ENCODE results near the gene DEFB131B.
"Not testable (repeated sequence)": the region's sequence is repeated elsewhere in the genome, so short reads cannot be mapped to it uniquely, and the experiment has no call there.

Gene DEFB131B, protein sequence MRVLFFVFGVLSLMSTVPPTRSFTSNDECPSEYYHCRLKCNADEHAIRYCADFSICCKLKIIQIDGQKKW

DNA sequence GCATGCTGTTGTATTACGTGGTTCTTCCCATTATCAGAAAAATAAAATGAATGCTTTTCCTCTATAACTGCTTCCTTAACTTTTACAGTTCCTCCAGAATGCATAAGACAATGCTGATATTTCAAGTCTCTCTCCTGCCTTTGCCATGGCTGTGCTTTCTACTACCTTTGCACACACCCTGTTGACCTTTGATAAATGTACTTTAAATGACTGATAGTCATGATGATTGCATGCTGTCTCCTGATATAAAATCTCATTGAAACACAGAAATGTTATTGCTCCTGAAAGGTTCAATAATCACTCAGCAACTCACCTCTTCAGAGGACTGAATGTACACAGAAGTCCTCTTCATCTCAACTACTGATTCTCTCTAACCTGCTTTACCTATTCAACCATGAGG, at the start of gene DEFB131B:
TSS of gene DEFB131B (plus strand) at position 395 of the 400 bp plus-strand sequence. CDS start at position 395, 0 bp downstream.
- DNase-seq, result not testable (repeated sequence)

DNA sequence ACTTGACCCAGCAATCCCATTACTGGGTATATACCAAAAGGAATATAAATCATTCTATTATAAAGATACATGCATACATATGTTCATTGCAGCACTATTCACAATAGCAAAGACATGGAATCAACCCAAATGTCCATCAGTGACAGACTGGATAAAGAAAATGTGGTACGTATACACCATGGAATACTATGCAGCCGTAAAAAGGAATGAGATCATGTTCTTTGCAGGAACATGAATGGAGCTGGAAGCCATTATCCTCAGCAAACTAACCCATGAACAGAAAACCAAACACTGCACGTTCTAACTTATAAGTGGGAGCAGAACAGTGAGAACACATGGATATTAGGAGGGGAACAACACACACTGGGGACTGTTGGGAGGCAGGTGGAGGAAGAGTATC, 49.0 kb upstream of the DEFB131B start:
- not testable (repeated sequence) for DNase-seq

DNA sequence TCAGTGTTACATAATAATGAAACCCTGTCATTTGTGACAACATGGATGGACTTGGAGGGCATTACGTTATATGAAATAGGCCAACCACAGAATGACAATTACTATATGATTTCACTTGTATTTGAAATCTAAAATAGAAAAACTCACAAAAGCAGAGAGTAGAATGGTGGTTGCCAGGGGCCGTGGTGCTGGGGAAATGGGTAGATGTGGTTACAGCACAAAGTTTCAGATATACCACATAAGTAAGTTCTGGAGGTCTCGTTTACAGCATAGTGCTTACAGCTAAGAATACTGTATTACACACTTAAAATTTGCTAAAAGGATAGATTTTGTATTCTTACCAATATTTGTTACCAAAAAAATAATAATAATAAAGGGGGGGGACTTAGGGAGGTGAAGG, 48.6 kb upstream of the DEFB131B start:
- not testable (repeated sequence) for DNase-seq

DNA sequence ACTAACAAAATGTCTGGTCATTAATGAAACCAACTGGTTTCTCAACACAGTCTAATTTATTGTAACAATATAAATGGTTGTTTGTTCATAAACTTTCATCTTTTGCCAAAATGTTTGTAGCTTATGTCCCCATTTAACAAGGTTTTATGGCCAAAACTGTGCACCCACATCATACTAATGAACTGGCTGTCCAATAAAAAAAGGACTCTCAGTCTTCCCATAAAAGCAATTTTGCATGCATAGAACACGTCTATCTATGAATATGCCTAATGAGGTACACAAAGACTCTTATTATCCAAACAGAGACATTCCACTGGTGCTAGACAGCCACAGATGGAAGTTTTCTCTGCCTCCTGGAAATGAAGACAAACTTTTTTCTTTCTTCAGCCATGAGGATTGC, 45.4 kb upstream of the DEFB131B start, which contains the start of gene DEFB108B:
TSS of gene DEFB108B (plus strand) at position 390 of the 400 bp plus-strand sequence. CDS start at position 390, 0 bp downstream.
- not testable (repeated sequence) for DNase-seq

DNA sequence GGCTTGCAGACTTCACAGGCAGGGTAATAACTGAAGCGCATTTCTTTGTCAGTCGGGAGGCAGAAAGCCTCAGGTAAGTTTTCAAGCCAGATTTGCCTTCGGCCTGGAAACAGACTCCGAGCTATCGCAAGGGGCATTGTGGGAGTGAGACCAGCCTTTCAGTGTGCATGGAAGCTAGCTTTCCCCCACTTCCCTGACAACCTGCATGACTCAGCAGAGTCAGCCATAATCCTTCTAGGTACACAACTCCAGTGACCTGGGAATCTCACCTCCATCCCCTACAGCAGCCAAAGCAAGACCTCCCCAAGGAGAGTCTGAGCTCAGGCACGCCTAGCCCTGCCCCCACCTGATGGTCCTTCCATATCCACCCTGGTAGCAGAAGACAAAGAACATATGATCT, 35.5 kb upstream of the DEFB131B start:
- not testable (repeated sequence) for DNase-seq

DNA sequence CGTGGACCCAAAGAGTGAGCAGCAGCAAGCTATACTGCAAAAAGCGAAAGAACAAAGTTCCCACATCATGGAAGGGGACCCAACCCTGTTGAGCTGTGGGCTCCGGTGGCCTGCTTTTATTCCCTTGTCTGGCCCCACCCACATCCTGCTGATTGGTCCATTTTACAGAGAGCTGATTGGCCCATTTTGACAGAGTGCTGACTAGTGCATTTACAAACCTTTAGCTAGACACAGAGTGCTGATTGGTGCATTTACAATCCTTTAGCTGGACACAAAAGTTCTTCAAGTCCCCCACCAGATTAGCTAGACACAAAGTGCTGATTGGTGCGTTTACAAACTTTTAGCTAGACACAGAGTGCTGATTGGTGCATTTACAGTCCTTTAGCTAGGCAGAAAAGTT, 34.9 kb upstream of the DEFB131B start:
- DNase-seq, result not testable (repeated sequence)

DNA sequence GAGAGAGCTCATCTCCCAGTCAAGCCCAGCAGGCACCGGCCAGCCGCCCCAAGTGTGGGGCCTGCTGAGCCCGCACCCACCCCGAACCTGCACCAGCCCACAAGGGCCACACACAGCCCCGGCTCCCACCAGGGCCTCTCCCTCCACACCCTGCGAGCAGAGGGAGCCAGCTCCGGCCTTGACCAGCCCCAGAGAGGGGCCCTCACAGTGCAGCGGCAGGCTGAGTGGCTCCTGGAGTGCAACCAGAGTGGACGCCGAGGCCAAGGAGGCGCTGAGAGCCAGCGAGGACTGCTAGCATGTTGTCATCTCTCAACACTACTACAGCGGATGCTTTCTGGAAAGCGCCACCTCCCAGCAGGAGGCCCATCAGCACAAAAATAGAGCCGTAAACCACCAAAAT, 34.4 kb upstream of the DEFB131B start:
- no peak for DNase-seq

DNA sequence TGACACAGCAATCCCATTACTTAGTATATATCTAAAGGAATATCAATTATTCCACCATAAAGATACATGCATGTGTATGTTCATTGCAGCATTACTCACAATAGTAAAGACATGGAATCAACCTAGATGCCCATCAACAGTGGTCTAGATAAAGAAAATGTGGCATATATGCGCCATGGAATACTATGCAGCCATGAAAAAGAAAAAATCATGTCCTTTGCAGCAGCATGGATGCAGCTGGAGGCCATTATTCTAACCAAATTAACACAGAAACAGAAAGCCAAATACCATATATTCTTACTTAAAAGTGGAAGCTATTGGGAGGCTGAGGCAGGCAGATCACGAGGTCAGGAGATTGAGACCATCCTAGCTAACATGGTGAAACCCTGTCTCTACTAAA, 24.4 kb upstream of the DEFB131B start:
- not testable (repeated sequence) for DNase-seq

DNA sequence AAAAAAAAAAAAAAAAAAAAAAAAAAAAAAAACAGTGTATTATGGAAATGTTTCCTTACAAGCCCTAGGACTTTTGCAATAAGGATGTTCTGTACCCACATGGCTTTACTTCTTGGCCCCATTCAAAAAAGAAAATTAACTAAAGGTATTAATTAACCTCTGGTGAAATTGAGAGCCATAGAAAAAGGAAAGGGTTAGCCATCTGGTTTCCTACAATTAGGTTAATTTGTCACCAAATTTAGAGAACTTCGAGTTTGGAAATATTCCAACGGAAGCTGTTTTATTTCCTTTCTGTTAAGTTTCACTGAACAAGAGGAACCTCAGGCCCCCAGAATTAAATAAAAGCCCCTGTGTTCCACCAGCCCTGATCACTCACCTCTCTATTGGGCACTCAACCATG, 22.4 kb upstream of the DEFB131B start:
- DNase-seq, result not testable (repeated sequence)

DNA sequence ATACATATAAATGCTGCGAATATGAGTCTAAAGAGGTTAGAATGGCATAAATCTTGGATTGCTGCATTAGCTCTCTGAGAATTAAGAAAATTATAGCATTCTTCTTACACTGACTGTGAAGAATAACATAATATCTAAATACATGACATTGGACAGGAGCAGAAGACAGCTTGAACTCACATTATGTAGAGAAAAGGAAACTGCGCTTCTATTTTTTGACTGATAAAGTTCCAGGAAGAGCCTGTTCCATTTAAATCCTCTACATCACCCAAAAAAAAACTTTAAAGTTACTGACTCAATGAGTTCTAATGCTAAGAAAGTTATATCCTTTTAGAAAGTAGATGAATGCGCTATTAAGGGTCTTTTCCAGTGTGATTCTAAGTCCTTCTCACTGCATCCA, 17.4 kb upstream of the DEFB131B start:
- not testable (repeated sequence) for DNase-seq

DNA sequence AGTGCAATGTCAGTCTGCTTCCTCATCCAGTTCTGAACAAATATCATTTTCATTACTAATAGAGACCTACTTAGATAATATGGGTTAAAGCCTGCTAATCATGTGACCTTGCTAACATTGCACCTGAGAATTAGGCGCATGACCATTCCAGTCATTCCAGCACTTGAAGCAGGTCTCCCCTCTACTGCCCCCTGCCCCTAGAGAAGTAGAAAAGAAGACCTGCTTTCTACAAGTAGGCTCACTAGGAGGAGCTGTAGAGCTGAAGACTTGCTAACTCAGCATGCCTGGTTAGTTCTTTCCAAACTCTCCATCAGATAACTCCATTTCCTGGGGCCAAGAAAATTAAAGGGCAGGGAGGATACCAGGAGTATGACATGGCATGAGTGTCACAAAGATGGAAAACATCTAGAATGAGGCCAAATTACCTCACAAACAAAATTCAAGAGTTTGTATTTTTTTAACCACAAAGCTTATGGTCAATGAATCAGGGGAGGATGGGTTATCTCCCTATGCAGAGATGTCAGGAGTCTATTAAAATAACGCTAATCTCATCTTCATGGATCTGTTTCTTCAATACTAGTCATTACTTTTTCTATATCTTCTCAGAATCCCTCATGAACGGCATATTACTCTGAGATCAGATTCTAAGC, 14.2 kb upstream of the DEFB131B start:
- DNase-seq, result not testable (repeated sequence)

DNA sequence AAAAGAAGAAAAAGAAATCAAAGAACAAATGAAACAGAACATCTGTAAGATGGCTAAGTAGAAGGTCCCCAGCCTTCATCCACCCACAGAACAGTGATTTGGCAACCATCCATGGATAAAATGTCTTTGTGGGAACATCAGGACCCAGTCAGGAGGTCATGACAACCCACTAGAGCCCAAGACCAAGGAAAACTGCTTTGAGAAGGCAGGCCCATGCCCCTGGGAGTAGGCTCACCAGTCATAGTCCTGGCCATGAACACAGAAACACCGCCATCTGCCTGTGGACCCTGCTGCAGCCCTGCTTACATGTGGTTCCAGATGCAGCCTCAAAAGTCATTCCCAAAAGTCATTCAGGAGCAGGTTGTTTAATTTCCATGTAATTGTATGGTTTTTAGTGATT, 11.0 kb upstream of the DEFB131B start:
- not testable (repeated sequence) for DNase-seq

DNA sequence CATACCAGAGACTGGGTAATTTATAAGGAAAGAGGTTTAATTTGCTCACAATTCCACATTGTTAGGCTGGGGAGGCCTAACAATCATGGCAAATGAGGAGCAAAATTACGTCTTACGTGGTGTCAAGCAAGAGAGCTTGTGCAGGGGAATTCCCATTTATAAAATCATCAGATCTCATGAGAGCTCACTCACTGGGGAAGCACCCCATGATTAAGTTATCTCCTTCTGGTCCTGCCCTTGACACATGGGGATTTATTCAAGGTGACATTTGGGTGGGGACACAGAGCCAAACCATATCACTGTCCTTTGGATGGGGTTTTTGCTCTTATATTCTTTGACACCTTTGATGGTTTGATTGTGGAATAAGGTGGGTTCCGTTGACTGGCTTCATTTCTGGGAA, 8.3 kb upstream of the DEFB131B start:
- DNase-seq, result not testable (repeated sequence)

DNA sequence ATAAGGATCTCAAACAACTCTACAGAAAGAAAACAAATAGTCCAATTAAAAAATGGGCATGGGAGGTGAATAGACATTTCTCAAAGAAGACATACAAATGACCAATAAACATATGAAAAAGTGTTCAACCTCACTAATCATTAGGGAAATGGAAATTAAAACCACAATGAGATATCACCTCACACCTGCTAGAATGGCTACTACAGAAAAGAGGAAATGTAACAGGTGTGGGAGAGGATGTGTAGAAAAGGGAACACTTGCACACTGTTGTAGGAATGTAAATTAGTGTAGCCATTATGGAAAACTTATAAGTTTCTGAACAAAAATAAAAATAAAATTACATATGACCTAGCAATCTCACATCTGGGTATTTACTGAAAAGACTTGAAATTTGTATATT, 7.6 kb upstream of the DEFB131B start:
- not testable (repeated sequence) for DNase-seq

DNA sequence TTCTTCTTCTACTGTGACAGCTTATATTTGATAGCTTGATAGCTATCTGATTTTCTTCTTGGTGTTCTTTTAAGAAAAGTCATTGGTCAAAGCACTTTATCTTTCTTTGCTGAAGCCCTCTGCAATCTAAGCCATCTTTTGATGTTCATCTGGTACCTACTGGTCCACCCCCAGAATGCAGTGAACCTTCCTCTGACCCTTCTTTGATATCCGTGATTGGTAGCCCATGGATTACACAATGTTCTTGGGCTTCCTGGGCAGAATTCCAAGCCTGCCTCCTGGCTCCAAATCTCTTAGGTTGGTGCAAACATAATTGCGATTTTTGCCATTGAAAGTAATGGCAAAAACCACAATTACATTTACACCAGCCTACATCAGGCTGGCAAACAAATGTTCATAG, 2.0 kb upstream of the DEFB131B start:
- DNase-seq, result not testable (repeated sequence)

DNA sequence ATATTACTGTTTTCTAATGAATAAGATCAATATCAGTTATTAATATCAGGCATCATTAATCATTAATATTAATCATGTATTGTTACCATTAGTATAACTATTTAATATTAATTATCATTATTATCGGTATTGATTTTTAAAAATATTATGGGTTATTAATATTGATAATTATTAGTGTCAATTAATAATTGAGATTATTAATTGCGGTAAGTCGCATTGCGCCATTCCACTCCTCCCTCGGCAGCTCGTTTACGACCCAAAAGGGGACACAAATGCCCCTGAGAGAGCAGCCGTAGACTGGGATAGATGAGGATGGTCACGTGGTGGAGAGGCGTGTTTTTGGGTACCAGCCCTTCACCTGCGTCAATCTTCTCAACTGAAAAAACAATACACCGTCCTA, 7.6 kb downstream of the DEFB131B start:
- not testable (repeated sequence) for DNase-seq

DNA sequence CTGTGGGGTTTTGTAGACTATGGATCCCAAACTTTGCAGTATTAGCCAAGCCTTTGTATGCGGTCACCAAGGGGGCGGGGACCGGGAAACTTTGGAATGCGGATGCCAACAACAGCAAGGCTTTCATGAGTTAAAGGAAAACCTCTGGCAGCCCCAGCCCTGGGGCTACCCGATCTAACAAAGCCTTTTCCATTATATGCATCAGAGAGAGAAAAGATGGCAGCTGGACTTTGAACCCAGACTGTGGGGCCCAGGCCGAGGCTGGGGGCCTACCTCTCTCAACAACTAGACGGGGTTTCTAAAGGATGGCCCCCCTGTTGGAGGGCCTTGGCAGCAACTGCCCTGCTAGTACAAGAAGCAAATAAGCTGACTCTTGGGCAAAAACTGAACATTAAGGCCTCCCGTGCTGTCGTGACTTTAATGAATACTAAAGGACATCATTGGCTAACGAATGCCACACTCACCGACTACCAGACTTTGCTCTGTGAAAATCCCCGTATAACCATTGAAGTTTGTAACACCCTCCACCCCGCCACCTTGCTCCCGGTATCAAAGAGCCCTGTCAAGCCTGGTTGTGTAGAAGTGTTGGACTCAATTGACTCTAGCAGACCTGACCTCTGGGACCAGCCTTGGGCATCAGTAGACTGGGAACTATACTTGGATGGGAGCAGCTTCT, 10.2 kb downstream of the DEFB131B start:
- not testable (repeated sequence) for DNase-seq

DNA sequence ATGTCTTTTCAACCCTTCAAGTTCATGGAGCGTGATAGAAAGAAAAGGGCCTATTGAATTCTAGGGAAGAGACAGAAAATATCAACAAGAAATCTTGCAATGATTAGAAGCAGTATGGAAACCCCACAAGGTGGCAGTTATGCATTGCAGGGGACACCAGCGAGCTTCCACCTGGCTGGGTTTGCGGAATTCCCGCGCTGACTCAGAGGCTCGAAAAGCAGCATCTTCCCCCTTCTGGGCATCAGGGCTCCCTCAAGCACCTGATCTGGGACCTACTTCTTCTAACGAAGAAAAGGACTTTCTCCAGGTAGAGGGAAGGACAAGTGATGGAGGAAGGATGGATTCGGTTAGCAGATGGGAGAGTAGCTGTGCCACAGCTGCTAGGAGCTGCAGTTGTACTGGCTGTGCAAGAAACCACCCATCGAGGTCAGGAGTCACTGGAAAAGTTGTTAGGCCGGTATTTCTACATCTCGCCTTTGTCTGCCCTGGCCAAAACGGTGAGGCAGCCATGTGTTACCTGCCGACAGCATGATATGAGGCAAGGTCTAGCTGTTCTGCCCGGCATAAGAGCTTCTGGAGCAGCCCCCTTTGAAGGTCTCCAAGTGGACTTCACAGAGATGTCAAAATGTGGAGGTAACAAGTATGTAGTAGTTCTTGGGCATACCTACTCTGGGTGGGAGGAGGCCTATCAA, 11.1 kb downstream of the DEFB131B start:
- DNase-seq, result not testable (repeated sequence)

DNA sequence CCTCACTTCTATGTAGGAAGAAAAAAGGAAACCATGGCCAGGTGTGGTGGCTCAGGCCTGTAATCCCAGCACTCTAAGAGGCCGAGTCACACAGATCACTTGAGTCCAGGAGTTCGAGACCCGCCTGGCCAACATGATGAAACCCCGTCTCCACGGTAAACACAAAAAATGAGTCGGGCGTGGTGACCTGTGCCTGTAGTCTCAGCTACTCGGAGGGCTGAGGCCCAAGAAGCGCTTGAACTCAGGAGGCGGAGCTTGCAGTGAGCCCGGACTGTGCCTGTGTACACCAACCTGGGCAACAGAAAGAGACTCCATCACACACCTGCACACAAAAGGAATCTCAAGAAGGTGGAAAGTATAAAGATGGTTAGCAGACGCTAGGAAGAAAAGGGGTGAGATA, 17.7 kb downstream of the DEFB131B start:
- no peak for DNase-seq

DNA sequence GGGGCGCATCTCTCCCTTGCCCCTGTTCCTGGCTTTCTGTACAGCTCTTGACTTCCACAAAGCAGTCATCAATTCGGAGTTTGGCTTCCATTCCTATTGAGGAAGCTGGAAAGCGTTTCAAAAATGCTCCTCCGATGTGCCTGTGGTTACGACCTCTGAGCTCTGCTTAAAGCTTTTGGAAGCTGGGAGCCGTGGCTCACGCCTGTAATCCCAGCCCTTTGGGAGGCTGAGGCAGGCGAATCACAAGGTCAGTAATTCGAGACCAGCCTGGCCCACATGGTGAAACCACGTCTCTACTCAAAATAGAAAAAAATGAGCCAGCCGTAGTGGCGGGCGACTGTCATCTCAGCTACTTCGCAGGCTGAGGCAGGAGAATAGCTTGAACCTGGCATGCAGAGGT, 22.9 kb downstream of the DEFB131B start:
- DNase-seq, result not testable (repeated sequence)

DNA sequence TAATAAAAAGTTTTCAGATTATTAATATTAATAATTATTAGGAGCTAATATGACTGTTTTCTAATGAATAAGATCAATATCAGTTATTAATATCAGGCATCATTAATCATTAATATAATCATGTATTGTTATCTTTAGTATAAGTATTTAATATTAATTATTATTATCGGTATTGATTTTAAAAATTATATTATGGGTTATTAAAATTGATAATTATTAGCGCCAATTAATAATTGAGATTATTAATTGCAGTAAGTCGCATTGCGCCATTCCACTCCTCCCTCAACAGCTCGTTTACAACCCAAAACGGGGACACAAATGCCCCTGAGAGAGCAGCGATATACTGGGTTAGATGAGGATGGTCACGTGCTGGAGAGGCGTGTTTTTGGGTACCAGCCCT, 30.0 kb downstream of the DEFB131B start:
- DNase-seq, result no peak

DNA sequence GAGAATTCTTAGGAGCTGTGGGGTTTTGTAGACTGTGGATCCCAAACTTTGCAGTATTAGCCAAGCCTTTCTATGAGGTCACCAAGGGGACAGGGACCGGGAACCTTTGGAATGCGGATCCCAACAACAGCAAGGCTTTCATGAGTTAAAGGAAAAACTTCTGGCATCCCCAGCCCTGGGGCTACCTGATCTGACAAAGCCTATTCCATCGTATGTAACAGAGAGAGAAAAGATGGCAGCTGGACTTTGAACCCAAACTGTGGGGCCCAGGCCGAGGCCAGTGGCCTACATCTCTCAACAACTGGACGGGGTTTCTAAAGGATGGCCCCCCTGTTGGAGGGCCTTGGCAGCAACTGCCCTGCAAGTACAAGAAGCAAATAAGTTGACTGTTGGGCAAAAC, 32.5 kb downstream of the DEFB131B start:
- not testable (repeated sequence) for DNase-seq

DNA sequence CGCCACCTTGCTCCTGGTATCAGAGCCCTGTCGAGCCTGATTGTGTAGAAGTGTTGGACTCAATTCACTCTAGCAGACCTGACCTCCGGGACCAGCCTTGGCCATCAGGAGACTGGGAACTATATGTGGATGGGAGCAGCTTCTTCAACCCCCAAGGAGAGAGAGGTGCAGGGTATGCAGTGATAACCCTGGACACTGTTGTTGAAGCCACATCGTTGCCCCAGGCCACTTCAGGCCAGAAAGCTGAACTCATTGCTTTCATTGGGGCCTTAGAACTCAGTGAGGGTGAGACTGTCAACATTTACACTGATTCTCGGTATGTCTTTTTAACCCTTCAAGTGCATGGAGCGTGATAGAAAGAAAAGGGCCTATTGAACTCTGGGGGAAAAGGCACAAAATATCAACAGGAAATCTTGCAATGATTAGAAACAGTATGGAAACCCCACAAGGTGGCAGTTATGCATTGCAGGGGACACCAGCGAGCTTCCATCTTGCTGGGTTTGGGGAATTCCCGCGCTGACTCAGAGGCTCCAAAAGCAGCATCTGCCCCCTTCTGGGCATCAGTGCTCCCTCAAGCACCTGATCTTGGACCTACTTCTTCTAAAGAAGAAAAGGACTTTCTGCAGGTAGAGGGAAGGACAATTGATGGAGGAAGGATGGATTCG, 33.2 kb downstream of the DEFB131B start:
- DNase-seq, result not testable (repeated sequence)
